ENCODE results near the gene DNALI1.

DNA sequence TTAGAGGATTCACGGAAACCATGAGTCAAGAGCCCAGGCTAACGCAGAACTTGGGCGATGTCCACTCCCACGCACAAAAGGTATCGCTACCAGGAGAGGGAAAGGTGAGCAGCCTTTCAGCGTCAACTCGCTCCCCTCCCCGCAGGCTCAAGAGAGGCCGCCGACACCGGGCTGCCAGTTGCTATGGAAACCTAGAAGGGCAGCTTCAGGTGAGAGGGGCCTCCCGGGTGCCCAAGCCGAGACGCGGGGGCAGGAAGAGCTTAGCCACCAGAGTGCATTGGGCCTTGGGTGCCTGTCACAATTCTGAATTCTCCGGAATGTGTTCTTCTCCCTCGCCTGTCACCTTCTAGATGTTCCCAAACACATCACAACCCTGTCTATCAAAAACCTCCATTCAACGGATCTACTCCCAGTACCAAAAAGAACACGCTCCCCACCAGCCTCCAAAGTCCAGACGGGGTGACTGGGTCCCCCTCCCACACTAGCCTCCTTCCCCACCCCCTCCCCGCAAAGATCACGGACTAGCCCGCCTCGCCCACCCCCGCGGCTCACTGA, 42.9 kb upstream of the DNALI1 start:
- TF ChIP-seq USF2 (IDR thresholded peaks at IDR 0.05; ENCODE audit: low read depth, low read length) (no peak), CTCF (conservative IDR thresholded peaks at IDR 0.05; ENCODE audit: low read depth, low read length) (no peak), RAD21 (IDR thresholded peaks at IDR 0.05; ENCODE audit: low read length) (no peak), RFX5 (IDR thresholded peaks at IDR 0.05; ENCODE audit: low read depth, low read length) (no peak), POLR2A (IDR thresholded peaks at IDR 0.05; ENCODE audit: low read depth, low read length) (no peak), RCOR1 (IDR thresholded peaks at IDR 0.05; ENCODE audit: insufficient replicate concordance, low read length) (no peak)

Data from IMR-90 (cell line).